ENCODE results near the gene C6orf52.

GRCh38 chr6:10681795-10682194 lies 12.6 kb downstream of the C6orf52 start:
- no peak for TF ChIP-seq CTCF (IDR thresholded peaks at IDR 0.05)
- TF ChIP-seq POLR2A (IDR thresholded peaks at IDR 0.05): no peak

Data from lower leg skin (tissue), 3 donors.